HK-2 (cell line): ENCODE measurements around the gene RIMS4.

Experiments used
- DNase-seq: peaks from one replicate; pipeline ENCODE4 v3.0.0-alpha.2; 2018; ENCODE audit not compliant: unreplicated experiment

The RIMS4 gene

GRCh38 chr20:44742304-44743079, 67.9 kb downstream of the RIMS4 start:
- no peak for DNase-seq

GRCh38 chr20:44739942-44740341, 70.4 kb downstream of the RIMS4 start:
- no peak for DNase-seq

GRCh38 chr20:44738813-44739477, 71.4 kb downstream of the RIMS4 start:
- DNase-seq, result peak; percentile 49

- DNase-seq, result no peak
Measured at GRCh38 chr20:44737116-44737515, 73.2 kb downstream of the RIMS4 start.

GRCh38 chr20:44736170-44737021, 74.0 kb downstream of the RIMS4 start:
- DNase-seq, result peak; percentile 35

- DNase-seq, result no peak
Measured at GRCh38 chr20:44735816-44736169, 74.6 kb downstream of the RIMS4 start.

GRCh38 chr20:44734938-44735337, 75.4 kb downstream of the RIMS4 start:
- DNase-seq, result peak; percentile 27

GRCh38 chr20:44733341-44734069, 76.8 kb downstream of the RIMS4 start:
- peak; percentile 76 for DNase-seq

- no peak for DNase-seq
Measured at GRCh38 chr20:44732327-44732726, 78.0 kb downstream of the RIMS4 start.

- DNase-seq, result no peak
Measured at GRCh38 chr20:44731657-44732056, 78.7 kb downstream of the RIMS4 start.

- DNase-seq, result peak; percentile 47
Measured at GRCh38 chr20:44730441-44730840, 79.9 kb downstream of the RIMS4 start.

- peak; percentile 93 for DNase-seq
Measured at GRCh38 chr20:44728801-44729443, 81.4 kb downstream of the RIMS4 start.

GRCh38 chr20:44727651-44728050, 82.7 kb downstream of the RIMS4 start:
- no peak for DNase-seq

- DNase-seq, result no peak
Measured at GRCh38 chr20:44727039-44727438, 83.3 kb downstream of the RIMS4 start.

- no peak for DNase-seq
Measured at GRCh38 chr20:44725837-44726236, 84.5 kb downstream of the RIMS4 start.

GRCh38 chr20:44724423-44725091, 85.8 kb downstream of the RIMS4 start:
- DNase-seq, result no peak

- no peak for DNase-seq
Measured at GRCh38 chr20:44723798-44724362, 86.5 kb downstream of the RIMS4 start.

GRCh38 chr20:44723391-44723790, 87.0 kb downstream of the RIMS4 start:
- no peak for DNase-seq

GRCh38 chr20:44722990-44723389, 87.4 kb downstream of the RIMS4 start:
- DNase-seq, result no peak

- DNase-seq, result no peak
Measured at GRCh38 chr20:44721785-44722054, 88.6 kb downstream of the RIMS4 start.
